HG03159 (cell line): ENCODE measurements around the gene IL17D.
A peak's percentile ranks its signal among the peaks of the same experiment; 100 is the strongest.
"Not testable (repeated sequence)": the region's sequence is repeated elsewhere in the genome, so short reads cannot be mapped to it uniquely, and the experiment has no call there.

Experiments
- ATAC-seq: cut with Tn5 transposase; IDR thresholded peaks from one replicate; pipeline ENCODE4 v1.9.1; 2021; ENCODE audit warnings: mild to moderate bottlenecking, moderate library complexity; ENCODE audit not compliant: unreplicated experiment

Gene IL17D

GRCh38 chr13:20702915-20703779 lies at the start of gene IL17D:
TSS of gene IL17D (plus strand) at chr13:20703699. CDS start at chr13:20704002, 303 bp downstream.
- ATAC-seq, result peak; percentile 32

GRCh38 chr13:20654156-20654555 lies 49.3 kb upstream of the IL17D start:
- ATAC-seq, result no peak

- ATAC-seq, result no peak
These were observed 45.0 kb upstream of the IL17D start for GRCh38 chr13:20658451-20659040.

- no peak for ATAC-seq
These were observed 39.1 kb upstream of the IL17D start for GRCh38 chr13:20664351-20664750.

- ATAC-seq, result no peak
These were observed 36.6 kb upstream of the IL17D start for GRCh38 chr13:20666948-20667347.

- no peak for ATAC-seq
These were observed 35.6 kb upstream of the IL17D start for GRCh38 chr13:20667857-20668437.

GRCh38 chr13:20669162-20669561 lies 34.3 kb upstream of the IL17D start:
- no peak for ATAC-seq

GRCh38 chr13:20671789-20672188 lies 31.7 kb upstream of the IL17D start:
- ATAC-seq, result no peak

GRCh38 chr13:20672772-20673171 lies 30.7 kb upstream of the IL17D start:
- no peak for ATAC-seq

GRCh38 chr13:20673715-20674114 lies 29.8 kb upstream of the IL17D start:
- no peak for ATAC-seq

GRCh38 chr13:20676213-20676612 lies 27.3 kb upstream of the IL17D start:
- no peak for ATAC-seq

- not testable (repeated sequence) for ATAC-seq
These were observed 24.9 kb upstream of the IL17D start for GRCh38 chr13:20678606-20679005.

- ATAC-seq, result no peak
These were observed 23.6 kb upstream of the IL17D start for GRCh38 chr13:20679879-20680278.

- ATAC-seq, result no peak
These were observed 23.0 kb upstream of the IL17D start for GRCh38 chr13:20680416-20681080.

- not testable (repeated sequence) for ATAC-seq
These were observed 22.0 kb upstream of the IL17D start for GRCh38 chr13:20681481-20681880.

GRCh38 chr13:20682061-20682460 lies 21.4 kb upstream of the IL17D start:
- ATAC-seq, result no peak

- ATAC-seq, result no peak
These were observed 19.5 kb upstream of the IL17D start for GRCh38 chr13:20684041-20684440.

- ATAC-seq, result no peak
These were observed 19.0 kb upstream of the IL17D start for GRCh38 chr13:20684546-20684945.

GRCh38 chr13:20685092-20685491 lies 18.4 kb upstream of the IL17D start:
- no peak for ATAC-seq

GRCh38 chr13:20686167-20686566 lies 17.3 kb upstream of the IL17D start:
- ATAC-seq, result no peak

- ATAC-seq, result no peak
These were observed 16.5 kb upstream of the IL17D start for GRCh38 chr13:20686863-20687579.
